HG03025 (cell line): ENCODE data around the gene EPM2A.
"Not testable (repeated sequence)": the region's sequence is repeated elsewhere in the genome, so short reads cannot be mapped to it uniquely, and the experiment has no call there.

Source experiments
- ATAC-seq: cut with Tn5 transposase; IDR thresholded peaks from one replicate; pipeline ENCODE4 v1.9.1; 2021; ENCODE audit warnings: mild to moderate bottlenecking, moderate library complexity; ENCODE audit not compliant: unreplicated experiment, low FRiP score

EPM2A gene

DNA sequence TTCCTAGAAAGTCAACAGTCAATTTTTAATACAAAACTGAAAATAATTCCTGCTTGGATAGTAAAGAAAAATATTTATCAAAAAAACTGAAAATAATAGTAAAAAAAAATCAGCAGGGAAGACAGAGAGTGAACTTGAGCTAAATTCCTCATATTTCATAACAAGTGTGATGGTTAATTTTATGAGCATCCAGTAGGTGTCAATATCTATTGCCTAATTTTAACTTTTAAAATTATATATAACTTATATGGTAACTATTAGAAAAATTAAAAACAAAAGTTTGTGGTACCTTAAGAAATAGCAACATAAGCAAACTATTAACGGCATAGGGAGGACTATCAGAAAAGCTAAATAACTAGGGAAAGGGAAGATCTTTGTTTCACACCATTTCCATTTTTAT lies 2.1 kb downstream of the EPM2A start:
- no peak for ATAC-seq

DNA sequence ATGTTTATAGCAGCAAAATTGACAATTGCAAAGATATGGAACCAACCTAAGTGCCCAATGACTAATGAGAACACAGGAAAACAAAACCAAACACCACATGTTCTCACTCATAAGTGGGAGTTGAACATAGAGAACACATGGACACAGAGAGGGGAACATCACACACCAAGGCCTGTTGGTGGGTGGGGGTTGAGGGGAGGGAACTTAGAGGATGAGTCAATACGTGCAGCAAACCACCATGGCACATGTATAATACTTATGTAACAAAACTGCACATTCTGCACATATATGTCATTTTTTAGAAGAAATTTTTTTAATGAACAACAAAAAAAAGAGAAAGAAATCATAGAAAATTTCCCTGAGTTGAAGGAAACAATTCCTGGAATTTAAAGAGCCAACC lies 3.9 kb downstream of the EPM2A start:
- no peak for ATAC-seq

DNA sequence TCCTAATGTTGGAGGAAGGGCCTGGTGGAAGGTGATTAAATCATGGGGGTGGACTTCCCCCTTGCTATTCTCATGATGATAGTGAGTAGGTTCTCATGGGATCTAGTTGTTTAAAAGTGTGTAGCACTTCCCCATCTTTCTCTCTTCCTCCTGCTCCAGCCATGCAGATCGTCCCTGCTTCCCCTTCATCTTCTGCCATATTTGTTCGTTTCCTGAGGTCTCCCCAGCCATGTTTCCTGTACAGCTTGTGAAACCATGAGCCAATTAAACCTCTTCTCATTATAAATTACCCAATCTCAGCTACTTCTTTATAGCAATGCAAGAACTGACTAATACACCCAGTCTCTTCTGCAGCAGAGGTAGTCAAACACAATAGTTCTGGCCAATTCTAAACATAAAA lies 5.4 kb downstream of the EPM2A start:
- ATAC-seq: no peak

DNA sequence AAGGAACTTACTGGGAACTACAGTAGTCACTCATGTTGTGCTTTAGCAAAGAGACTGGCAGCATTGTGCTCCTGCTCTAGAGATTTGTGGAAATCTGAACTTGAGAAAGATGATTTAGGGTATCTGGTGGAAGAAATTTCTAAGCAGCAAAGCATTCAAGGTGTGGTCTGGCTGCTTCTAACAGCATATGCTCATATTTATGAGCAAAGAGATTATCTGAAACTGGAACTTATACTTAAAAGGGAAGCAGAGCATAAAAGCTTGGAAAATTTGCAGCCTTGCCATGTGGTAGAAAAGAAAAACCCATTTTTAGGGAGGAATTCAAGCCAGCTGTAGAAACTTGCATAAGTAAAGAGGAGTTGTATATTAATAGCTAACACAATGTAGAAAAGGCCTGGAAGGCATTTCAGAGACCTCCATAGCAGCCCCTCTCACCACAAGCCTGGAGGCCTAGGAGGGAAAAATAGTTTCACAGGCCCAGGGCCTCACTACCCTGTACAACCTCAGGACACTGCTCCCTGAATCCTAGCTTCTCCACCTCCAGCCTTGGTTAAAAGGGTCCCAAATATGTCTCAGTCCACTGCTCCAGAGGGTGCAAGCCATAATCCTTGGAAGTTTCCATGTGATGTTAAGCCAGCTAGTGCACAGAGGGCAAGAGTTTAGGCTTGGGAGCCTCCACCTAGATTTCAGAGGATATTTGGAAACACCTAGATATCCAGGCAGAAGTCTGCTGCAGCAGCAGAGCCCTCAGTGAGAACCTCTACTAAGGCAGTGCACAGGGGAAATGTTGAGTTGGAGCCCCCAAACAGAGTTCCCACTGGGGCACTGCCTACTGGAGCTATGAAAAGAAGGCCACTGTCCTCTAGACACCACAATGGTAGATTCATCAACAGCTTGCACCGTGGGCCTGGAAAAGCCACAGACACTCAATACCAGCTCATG lies 6.6 kb downstream of the EPM2A start:
- no peak for ATAC-seq

DNA sequence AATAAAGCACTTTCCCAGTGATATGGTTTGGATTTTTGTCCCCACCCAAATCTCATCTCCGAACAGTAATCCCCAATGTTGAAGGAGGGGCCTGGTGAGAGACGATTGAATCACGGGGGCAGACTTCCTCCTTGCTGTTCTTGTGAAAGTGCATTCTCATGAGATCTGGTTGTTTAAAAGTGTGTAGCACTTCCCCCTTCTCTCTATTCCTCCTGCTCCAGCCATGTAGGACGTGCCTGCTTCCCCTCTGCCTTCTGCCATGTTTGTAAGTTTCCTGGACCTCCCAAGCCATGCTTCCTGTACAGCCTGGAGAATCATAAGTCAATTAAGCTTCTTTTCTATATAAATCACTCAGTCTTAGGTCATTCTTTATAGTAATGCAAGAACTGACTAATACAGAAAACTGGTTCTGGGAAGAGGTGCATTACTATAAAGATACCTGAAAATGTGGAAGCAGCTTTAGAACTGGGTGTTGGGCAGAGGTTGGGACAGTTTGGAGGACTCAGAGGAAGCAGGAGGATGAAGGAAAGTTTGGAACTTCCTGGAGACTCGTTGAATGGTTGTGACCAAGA lies 7.4 kb downstream of the EPM2A start:
- no peak for ATAC-seq

DNA sequence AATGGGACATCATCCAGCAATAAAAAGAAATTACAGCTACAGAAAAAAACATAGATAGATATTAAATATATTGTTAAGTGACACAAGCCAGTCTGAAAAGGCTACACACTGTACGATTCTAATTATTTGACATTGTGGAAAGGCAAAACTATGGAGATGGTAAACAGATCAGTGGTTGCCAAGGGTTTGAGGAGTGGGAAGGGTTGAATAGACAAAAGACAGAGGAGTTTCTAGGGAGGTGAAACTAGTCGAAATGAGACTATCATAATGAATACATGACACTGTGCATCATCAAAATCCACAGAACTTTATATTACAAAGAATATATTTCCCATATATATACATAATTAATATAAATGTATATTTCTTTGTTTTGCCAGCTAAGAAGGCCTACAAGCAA lies 9.8 kb downstream of the EPM2A start:
- ATAC-seq: no peak

DNA sequence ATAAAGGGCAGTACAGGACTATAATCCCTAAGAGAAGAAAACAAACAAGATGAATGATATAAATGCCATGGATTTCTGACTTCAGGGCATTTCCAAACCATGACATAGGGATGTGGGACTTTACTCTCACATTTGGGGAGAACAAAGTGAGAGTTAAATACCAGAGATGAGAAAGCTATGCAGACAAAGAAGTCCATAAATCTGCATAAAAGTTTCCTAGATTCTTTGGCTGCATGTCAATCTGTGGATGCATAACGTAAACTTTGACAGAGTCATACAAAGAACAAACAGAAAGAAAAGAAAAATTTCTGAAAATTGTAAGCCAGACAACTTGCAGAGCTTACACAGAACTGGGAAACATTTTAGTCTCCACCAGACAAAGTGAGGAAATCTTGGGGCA lies 11.7 kb downstream of the EPM2A start:
- no peak for ATAC-seq

DNA sequence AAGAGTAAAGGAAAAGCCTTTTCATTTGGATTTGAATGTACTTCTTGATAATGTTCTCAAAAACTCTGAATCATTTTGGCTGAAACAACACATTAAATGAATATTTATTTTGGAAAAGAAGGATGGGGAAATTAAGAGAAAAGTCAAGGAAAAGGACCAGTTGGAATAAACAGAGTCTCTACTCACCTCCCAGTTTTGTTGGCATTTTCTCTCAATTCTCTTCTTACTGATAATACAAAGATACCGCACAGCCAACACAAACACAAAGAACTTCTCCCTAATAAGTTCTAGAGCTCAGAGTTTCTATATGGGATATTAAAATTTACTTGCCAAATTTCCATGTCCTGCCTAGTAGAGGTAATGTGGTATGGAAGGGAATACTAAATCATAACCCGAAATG lies 13.1 kb downstream of the EPM2A start:
- ATAC-seq: no peak

DNA sequence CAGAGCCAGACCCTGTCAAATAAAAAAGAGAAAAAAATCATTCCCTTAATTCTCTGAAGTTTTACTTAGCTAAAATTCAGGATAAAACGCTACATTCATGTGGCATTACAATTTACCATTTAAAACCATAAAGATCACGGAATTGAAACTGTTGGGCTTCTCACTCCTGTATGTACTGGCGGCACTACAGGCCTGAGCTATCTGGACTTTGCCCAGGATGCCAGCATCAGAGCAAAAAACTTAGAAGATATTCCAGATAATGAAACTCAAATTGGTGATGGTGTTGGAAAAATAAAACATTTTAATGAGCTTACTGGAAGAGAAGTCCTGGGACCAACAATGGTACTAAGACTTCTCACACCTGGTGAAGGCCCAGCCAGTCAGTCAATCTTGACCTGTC lies 14.2 kb downstream of the EPM2A start:
- ATAC-seq: no peak

DNA sequence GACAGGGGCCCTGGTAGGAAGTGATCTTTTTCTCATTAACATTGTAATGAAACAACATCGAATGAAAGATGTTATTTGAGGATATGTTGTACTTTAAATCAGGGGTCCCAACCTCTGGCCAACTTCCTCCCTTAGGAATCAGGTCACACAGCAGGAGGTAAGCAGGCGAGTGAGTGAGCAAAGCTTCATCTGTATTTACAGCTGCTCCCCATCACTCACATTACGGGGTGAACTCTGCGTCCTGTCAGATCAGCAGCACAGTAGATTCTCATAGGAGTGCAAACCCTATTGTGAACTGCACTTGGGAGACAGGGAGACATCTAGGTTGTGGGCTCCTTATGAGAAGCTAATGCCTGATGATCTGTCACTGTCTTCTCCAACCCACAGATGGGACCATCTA lies 19.9 kb downstream of the EPM2A start:
- no peak for ATAC-seq

DNA sequence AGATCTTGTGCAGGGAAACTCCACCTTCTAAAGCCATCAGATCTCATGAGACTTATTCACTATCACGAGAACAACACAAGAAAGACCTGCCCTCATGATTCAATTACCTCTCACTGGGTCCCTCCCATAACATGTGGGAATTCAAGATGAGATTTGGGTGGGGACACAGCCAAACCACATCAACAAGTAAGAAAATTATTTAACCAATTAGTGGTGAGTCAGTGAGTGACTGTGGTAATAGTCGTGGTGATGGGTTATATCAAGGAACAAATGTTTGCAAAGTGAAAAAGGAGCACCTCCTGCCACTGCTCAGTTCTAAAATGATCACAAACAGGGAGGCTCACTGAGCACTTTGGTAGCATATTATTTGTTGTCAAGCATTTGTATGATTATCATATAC lies 20.6 kb downstream of the EPM2A start:
- no peak for ATAC-seq

DNA sequence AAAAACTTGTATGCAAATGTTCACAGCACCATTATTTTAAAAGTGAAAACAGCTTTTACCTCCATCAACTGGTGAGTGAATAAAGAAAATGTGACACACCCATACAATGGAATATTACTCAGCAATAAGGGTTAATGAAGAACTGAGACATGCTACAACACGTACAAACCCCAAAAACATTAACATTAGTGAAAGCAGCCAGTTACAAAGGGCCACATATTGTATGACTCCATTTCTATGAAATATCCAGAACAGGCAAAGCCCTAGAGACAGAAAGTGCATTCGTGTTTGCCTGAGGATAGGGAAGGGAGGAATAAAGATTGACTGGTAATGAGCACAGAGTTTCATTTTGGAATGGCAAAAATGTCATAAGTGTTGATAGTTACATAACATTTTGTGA lies 21.5 kb downstream of the EPM2A start:
- ATAC-seq: no peak

DNA sequence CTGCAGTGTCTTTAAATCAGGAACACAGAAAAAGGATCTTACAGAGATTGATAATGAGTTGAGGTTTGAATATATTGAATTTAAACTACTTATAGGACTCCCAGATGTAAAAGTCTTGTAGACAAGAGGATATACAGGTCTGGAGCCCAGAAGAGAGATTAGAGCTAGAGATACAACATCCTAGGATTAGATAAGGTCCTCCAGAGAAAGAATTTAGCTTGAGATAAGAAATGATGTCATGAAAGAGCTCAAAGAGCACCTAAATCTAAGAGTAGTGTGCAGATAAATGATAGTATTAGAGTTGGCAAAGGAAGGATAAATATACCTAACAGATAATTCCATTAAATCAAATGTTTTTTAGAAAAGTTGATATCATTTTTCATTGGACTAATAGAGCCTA lies 23.9 kb downstream of the EPM2A start:
- ATAC-seq: no peak

DNA sequence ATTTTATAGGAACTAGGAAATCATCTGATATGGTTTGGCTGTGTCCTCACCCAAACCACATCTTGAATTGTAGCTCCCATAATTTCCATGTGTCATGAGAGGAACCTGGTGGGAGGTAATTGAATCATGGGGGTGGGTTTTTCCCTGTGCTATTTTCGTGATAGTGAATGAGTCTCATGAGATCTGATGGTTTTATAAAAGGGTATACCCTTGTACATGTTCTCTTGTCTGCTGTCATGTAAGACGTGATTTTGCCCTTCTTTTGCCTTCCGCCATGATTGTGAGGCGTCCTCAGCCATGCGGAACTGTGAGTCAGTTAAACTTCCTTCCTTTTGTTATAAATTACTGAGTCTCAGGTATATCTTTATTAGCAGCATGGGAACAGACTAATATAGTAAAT lies 27.9 kb downstream of the EPM2A start:
- ATAC-seq: no peak

DNA sequence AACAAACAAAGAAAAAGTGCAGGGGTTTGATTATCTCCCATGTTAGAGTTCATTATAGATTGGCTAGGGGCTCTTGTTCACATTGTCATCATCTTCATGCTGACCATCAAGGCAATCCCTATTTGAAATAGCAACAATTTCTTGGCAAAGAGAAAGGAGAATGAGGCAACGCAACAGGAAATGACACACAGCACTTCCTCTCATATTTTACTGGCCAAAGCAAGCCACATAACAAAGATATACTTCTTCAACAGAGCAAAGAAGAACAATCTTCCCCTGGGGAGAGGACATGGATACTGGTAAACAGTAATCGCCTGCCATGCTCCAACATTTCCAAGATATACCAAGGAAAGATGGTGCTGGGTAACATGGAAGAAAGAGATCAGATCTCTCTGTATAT lies 29.8 kb downstream of the EPM2A start:
- no peak for ATAC-seq

DNA sequence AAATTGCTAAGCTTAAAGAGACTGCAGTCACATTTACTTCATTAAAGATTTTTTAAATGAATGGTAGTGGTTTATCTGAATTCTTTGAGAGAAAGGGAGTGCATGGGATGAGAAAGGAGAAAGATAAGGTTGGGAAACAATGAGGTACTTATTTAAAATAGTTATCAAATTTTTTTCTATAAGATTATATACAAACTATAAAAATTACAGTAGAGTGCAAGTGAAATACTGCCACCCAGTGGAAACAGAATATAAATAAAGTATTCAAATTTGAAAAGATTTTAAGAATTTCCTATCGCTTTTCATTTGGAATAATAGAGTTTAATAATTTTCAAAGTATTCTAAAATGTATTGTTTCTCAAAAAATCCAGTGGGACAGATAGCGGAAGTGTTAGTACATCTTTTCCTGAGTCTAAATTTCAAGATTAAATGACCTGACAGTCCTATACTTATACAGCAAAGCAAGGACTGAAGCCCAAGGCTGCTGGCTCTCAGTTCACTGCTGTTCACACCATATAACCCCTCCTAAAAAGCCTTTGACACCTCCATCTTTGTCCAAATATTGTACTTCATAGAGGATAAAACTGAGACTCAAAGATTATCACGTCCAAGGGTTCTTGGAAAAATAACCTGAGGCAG lies 31.1 kb downstream of the EPM2A start:
- ATAC-seq: no peak

DNA sequence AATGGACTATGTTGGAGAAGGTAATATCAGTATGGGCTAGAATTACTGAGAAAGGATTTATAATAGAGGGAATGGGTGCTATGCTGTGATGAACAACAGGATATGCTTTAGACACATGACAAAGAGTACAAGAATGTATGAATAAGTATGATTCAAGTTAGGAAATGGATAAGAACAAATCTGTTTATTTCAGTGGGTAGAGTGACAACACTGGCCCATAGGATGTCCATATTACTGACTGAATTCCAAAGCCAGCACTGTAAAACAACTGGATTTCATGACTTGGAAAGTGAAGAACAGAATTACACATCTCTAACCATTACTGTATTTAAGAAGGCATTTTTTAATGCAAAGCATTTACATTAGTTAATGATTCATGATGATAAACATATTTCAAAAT lies 35.9 kb downstream of the EPM2A start:
- no peak for ATAC-seq

DNA sequence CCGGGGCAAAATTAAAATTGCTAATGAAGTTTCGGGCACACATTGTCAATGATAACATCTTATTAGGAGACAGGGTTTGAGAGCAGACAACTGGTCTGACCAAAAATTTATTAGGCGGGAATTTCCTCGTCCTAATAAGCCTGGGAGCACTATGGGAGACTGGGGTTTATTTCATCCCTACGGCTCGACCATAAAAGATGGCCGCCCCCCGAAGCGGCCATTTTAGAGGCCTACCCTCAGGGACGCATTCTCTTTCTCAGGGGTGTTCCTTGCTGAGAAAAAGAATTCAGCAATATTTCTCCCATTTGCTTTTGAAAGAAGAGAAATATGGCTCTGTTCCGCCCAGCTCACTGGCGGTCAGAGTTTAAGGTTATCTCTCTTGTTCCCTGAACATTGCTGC lies 37.9 kb downstream of the EPM2A start:
- not testable (repeated sequence) for ATAC-seq

DNA sequence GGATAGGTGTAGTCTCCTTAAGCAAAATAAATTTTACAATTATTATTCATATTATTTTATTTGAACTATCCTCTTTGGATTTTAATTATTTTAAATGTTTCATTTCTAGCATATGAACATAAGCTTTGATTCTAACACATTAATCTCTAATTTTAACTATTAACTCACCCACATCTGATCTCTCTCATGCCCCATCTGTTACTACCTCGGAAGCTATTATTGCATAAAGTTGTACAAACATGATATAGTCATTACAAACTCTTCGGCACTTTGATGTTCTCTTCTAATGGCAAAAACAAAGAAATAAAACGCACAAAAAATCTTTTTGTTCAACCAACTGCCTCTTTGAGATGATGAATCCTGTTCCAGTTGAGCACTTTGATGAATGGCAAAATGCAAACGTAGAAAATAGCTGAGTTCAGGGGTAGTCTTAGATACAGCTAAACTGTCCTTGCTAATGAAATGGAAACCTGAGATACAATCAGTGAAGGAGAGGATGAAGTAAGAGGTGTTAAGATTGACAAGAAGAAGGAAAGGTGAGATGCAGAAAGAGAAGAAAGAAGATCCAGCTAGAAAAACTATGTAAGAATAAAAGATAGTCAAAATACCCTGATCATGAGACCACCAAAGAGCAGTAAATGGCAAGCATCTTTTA lies 41.1 kb downstream of the EPM2A start:
- no peak for ATAC-seq

DNA sequence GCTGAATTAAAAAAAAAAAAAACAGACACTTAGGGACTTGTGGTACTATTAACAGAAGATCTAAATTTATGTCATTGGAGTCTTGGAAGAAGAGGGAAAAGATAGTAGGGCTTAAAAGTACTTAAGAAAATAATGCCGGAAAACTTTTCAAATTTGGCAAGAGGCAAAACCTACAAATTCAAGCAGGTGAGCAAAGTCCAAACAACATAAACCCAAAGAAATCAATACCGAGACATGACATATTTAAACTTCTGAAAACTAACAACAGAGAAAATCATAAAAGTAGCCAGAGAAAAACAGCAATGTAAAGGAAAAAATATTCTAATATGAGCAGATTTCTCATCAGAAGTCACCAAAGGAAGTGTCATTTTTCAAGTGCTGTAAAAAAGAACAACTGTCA lies 44.4 kb downstream of the EPM2A start:
- no peak for ATAC-seq

DNA sequence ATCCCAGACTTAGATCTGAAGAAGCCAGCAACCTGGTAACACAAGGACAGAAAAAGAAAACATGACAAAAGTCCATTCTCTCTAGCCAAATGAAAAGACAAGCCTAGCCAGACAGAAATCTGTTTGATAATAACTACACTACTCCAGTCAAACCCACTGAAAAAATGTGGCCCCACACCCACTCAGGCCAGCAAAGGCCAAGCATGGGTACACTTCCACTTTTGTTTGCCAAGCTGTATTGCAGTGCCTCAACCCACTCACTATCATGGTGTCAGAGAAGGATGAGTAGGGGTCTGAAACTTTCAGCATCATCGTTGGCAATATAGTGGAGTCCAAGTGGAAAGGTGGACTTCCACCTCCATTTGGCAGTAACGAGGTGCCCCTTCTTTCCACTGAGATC lies 45.8 kb downstream of the EPM2A start:
- ATAC-seq: no peak
